Measurements from ENCODE around the gene CCDC33.

The CCDC33 gene

DNA sequence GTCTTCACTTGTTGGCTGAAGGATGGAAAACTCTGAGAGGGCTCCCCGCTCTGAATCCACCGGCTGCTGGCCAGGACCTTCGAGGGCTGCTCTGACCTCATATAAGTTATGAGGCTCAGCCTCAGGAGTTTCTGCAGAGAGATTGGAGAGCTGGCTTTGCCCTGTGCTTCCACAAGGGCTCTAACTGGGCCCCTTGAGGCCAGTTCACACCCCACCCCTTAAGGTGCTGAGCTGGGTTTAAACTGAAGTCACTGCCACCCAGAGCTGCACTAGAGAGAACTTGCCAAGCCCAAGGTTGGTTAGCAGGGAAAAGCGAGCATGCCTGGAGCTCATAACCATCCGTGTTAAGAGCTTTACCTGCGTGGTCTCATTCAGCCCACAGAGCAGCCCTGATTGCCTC is 2.8 kb upstream of the CCDC33 start:
- no peak for DNase-seq

DNA sequence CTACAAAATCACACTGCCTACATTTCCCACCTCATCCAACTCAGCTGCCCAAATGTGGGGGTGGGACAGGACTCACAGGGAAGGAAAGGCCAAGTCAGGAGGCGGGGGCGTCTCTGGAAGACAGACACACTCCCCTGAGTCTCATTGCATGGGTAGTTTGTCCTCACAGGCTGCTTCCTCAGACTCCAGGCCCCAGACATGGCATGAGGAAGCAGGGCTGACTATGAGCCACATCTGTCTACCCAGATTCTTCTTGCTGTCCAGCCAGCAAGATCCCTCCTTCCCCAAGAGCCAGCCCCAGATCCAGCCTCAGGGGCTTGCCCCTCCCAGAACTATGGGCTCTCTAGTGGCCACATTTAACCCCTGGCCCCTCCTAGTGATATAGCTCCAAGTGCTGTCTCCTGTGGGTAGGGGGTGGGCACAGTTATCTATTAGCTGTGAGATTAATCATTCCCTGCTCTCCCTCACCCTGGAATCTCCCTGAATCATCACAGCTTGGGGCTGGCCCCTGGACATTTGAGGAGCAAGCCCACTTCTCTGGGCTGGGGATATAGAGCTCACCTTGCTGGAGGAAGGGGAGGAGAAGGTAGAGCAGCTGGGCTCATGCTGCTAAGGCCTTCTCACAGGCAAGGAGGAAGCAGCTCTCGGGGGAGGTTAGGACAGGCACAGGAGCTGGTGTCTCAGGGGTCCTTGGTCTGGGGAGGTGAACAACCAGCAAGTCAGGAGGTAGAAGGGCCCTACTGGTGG is 2.1 kb upstream of the CCDC33 start:
- DNase-seq: no peak

DNA sequence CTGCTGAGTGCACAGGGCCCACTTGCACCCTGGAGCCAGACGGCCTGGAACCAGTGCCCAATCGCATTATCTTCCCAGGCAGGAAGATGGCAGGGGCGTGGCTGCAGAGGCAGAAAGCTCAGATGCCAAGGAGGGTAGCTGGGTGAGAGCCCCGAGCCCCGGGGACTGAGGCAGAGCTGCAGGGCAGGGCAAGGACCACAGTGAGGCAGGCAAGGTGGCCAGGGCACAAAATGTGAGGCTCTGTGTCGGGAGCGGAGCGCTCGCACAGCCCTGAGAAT is 1.6 kb upstream of the CCDC33 start:
- DNase-seq: no peak

DNA sequence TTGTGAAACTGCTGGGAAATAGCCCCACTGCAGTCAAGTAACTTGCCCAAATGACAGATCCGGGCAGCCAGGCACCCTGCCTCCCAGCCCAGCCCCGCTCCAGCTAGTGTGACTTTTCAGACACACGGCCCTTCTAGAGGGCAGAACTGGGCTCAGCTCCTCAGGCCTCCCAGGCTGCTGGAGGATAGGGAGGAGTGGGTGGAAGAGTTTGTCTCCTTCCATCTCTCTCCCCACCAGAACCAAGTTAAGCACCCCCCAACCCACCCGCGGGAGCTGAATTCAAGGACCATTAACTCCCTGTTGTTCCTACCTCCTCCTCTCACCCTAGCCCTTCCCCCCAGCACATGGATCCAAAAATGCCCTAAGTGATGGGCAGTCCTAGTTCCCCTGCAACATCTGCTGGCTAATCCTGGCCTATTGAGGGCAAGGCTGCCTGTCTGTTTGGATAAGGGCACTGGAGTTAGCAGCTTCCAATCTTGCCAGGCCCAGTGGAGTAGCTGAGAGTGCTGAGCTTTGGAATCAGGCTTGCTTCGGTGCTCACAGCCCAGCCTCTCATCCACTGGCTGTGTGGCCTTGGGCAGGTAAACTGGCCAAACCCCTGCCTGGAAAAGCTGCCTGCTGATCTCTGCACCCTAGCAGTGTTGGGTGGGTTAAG is 3.1 kb downstream of the CCDC33 start:
- DNase-seq: no peak

DNA sequence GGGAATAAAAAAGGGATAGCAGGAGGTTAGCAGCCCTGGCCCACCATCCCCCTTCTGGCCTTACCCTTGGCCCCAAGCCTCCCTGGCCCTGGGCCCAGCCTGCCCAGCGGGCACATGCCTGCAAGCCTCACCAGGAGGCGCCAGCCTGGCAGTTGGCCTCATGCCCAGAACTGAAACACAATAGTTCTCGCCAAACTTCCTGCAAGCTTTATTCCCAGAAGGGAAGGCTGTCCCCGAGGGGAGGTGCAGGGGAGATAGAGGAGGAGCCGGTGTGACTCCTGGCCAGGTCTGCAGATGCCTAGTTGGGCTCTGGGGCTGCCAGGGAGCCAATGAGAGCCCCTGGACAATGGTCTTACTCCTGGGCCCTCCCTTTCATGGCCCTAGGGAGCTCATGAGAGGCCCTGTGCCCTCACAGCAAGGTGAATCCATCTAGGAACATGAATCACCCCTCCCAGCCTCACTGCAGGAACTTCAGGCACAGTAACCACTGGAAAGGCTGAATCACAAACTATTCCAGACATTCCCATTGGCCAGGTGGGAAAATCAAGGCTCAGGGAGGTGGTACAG is 4.0 kb downstream of the CCDC33 start:
- peak; percentile 82 for DNase-seq

DNA sequence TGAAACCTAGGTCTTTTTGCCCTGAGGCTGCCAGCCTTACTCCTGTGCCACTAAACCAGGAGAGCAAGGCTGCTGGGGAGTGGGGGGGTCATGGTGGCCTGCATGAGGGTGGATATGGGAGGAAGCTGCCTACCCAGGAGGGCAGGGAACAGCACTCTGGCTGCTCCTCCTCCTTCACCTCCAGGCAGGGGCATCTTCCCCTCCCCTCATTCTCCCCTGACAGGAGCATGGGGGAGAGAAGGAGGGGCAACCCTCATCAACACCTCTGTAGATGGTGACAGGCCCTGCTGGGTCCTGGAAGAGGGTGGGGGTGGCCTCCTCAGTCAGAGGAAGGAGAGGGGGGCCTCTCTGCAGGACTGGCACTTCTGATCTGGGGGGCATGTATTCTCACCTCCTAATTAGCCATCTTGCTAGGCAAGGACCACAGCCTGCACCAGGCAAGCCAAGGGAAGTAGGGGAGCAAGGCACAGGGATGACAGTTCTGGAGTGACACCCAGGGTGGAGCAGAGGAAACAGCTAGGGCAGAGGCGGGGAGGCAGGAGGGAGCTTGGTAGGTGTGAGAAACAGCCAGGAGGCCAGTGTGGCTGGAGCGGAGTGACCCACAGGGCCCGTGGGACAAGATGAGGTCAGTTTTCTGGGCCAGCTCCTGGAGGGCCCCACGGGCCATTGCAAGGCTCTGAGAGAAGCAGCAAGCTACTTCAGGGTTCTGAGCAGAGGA is 4.9 kb downstream of the CCDC33 start:
- DNase-seq: no peak

DNA sequence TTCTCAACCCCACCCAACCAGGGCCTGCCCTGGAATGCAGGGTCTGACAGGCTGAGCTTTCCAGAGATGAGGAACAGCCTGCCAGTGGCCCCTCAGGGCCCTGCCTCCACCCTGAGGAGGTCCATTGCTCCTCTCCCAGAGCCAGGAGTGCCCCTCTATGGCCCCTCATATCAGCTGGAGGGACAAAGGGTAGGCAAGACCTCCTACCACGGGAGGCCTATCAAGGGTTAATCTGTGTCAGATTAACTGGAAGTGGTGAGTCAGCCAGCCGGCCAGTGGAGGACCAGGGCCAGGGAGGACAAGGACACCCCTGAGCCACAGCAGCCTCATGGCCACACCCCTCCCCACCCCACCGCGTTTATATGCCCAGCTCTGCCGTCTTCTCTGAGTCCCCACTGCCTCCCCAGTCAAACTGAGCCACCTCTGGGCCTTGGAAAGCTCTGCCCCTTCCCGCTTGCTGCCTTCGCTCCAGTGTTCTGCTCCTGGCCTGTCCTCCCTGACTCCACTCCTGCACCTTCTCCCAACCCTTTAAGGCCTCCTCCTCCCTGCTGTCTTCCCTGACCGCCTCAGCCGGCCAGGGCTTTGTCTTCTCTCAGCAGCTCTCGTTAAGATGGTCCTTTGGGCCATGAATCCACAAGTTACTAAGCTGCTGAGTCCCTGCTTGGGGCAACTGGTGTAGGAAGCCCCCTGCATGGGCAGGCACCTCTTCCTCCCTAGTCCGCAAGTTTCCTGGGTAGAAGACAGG is 6.5 kb downstream of the CCDC33 start:
- no peak for DNase-seq

DNA sequence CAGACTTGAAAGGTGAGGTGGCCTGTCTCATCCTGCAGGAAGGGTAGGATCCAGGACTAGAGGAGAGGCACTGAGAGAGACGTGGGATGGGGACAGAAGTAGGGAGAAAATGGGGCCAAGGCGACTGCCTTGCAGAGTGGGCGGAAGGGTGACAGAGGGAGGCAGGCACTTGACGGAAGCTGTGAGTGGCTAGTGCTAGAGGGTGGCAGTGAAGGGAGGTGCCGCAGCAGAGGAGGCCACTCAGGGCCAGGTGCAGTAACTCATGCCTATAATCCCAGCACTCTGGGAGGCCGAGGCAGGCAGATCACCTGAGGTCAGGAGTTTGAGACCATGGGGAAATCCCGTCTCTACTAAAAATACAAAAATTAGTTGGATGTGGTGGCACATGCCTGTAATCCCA is 7.3 kb downstream of the CCDC33 start:
- no peak for DNase-seq

DNA sequence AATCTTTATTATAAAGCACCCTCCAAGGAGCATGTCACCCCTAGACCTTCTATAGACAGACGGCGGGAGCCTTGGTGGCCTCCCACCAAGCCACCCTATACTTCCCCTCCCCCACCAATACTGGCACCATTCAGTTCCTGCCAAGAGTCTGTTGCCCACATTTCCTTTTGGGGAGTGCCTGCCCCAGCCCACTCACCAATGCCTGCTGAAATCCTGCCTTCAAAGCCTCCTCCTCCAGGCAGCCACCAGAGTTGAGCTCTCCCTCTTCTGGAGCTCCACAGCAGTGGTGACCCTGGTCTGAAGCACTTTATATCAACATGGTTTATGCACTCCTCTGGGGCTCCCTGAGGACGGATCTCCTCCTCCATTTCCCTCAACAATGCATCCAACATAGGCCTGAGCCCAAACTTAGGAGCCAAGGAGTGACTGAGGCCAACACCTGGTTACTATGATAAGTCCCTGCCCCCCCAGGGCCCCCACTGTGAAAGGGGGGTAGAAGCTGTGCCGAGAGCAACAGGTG is 8.8 kb downstream of the CCDC33 start:
- DNase-seq: no peak

DNA sequence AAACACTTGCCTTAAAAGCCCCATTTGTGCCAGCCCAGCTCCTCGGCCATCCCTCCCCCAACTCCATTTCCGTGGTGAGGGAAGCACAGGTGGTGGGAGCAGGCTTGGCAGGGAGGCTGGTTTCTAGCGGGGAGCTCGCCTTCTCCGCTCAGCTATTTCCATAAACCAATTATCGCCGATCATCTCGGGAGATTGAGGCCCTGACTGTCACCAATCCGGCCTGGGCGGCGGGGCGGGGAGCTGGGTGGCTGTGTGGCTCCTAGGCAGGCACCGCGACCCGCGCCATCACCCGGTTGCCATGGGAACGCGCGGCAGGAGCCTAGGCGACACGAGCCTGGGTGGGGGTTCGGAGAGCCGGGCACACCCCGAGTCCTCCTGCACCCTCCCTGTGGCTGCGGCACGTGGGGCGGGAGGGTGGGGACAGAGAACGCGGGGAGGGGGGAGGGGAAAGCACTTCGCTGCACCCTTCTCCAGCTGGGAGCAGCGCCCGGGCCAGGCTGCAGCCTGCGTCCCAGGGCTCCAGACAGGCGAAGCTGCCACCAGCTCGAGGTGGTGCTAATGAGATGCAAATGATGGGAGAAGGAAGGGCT is 9.3 kb downstream of the CCDC33 start:
- DNase-seq: no peak

DNA sequence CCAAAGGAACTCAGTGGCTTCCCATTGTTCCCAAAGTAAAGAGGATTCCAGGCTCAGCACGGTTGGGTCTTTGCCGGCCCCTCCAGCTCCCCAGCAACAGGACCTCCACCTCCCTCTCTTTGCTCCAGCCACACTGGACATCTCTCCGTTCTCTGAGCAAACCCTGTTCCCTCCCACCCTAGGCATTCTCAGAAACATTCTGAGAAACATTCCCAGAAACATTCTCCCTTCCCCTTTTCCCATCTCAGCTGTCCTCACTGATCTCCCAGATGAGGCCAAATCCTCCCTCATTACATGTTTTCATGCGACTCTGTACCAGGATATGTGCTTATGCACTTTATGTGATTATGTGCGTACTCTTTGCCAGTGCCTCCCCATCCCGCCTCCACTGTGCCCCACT is 14.1 kb downstream of the CCDC33 start:
- no peak for DNase-seq

DNA sequence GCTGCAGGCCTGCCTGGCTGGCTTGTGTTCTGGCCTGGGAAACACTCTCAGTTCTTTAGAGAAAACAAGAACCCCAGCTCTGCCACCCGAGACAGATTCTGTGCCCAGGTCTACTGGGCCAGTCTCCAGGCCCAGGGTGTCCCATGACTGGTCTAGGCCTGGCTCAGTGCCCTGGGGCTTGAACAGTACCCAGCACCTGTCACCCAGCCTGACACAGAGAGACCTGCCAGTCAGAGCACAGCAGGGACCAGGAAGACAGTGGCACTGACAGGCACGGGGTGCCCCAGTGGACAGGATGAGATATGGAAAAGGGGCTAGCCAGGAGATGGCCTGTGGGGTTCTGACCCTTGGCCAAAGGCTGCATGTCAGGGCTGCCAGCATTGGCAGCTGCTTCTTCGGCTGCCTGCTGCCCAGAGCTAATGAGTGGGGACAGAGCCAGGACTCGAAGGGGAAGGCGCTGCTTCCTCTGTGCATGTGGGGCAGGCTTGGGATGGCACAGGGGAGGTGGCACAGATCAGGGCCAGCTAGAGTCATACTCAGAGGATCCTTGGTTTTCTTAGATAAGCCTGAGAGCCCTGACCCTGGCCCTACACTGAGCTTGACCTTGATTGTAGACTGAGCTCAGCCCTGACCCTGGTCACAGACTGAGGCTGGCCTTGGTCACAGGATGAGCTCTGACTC is 15.1 kb downstream of the CCDC33 start:
- DNase-seq: peak; percentile 77

DNA sequence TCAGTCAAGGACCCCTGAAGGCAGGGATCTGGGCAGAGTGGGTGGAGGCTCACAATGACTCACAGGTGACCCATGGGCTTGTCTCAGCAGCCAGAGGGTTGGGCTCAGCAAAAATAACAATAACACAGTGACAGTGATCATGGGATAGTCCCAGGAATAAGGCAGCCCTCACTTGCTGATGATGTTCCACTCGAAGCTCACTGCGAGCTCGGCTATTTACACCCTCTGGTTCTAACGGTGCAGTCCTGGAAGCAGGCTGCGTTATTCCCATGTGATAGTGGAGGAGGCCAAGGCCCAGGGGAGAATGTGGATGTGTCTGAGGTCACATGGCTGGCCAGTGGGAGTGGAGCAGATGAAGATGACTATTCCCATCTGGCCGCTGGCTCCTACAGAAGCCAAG is 16.2 kb downstream of the CCDC33 start:
- DNase-seq: no peak

DNA sequence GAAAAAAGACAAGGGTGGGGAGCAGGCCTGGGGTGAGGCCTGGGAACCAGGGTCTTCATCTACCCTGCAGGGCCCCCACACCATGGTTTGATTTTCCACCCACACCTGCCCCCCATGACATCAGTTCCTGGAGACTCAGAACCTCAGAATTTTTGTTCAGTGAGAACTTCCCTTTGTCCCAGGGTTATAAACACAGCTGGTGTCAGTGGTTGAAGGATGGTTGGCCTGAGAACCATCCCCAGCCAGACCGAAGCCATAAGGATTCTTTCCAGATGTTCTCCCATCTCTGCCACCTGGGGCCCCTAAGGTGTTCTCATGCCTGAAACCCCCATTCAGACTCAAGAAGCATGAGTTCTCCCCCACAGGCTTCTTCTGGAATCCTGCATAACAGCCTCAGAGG is 16.6 kb downstream of the CCDC33 start:
- DNase-seq: no peak

DNA sequence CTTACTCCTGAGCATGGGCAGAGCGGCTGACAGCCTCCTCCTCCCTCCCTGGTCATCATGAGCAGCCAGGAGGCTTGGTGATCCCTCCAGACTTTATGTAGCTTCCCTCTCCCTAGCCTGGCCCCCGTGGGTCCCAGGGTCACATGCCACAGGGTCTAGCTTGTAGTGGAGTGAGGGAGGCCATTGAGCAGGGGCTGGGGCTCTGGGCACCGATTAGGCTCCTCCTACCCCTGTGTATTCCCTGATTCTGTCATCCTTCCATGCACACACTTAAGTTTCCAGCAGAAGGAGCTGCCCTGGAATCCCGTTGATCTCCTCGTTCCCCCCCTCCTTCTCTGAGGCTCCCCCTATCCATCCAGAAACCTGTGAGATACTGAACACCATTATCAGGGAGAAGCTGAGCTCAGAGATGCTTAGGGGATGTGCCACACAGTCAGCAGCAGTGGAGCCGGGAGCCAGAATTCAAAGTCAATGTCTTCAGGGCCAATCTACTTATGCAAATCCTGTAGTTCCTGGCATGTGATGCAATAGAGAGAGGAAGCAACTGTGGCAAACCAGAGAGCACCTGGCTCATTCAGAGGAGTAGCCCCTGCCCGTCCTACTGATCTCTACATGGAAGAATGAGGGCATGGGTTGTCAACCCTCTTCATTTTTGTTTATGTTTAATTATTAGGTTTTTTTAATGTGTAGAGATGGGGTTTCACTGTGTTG is 17.2 kb downstream of the CCDC33 start:
- no peak for DNase-seq

DNA sequence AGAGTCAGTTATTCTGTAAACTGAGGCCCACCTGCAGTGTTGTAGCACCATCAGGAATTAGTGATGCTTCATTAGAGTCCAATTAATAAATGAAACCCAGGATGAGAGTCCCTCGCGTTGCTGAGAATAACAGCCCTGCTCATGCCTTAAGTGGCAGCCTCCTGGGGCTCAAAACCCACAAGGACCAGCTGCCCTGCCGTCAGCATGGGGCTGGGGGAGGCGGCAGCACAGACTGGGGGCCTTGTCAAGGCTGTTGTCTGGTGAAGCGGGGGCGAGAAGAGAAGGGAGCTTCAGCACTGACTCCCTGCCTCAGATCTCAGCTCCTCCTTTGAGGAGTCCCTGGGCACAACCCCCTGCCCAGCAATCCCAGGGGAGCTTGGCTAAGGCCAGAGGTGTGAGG is 21.0 kb downstream of the CCDC33 start:
- no peak for DNase-seq

DNA sequence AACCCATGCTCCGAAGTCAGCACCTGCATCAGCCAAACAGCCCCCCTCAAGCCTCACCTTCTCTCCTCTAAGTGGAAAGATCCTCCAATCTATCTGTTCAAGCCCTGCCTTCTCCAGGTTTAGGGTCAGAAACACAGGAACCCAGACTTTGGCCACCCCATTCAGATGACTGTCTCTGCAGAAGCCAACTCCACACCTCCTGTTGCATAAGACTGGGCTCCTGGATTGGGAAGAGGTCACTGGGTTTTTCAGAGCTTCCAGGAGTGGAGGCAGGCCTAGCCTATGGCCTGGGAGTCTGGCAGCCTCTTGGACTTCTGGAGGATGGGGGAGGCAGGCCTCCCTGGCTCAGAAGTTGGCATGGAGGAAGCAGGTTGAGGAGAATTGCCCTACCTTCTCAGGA is 21.5 kb downstream of the CCDC33 start:
- DNase-seq: no peak

DNA sequence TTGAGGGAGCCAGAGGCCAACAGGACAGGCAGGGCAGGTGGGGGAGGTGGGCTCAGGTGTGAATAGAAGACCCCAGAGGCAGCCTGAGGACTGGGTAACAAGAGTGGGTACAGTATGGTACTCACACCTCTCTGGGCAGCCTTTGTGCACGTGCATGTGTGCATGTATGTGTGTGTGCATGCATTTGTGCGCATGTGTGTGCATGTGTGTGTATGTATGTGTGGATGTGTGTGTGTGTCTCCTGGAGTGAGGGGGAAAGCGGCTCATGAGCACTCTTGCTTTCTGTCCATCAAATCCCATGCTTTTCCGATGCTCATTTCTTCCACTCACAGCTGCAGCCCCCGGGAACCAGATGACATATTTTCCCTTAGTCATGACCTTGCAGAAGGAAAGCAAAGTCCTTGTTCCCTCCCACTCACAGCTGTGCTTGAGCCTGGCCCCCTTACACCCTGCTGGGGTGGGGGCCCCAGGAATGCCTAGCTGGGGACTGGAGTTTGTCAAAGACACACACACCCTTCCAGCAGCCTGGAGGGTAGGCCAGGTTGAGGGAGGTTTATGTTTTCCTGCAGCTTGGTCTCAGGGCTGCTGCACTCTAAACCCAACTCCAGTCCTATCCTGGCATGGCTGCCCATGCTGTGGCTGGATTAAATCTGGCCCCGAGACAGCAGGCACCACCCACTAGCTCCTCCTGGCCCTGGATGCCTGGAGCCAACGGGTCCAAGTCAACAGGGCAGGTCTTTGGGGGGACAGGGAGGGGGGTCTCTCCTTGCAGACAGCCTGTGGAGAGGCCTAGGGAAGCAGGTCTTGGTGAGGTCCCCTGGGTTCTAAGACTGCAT is 22.5 kb downstream of the CCDC33 start:
- peak; percentile 81 for DNase-seq

DNA sequence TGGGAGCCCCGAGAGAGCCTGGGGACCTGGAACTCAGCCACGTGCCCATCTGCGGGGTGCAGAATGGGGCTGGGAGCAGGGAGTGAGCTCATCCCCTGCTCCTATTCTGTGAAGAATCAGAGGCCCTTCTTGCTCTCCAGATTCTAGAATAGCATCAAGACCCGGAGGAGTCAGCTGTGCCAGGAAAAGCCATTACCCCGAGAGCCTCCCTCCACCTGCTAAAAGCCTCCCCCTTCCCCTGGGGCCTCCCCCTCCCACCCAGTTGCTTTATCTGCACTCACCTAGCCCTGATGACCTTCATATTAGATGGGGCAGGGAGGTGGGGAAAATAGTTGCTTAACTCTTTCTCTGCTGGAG is 23.1 kb downstream of the CCDC33 start:
- peak; percentile 31 for DNase-seq

DNA sequence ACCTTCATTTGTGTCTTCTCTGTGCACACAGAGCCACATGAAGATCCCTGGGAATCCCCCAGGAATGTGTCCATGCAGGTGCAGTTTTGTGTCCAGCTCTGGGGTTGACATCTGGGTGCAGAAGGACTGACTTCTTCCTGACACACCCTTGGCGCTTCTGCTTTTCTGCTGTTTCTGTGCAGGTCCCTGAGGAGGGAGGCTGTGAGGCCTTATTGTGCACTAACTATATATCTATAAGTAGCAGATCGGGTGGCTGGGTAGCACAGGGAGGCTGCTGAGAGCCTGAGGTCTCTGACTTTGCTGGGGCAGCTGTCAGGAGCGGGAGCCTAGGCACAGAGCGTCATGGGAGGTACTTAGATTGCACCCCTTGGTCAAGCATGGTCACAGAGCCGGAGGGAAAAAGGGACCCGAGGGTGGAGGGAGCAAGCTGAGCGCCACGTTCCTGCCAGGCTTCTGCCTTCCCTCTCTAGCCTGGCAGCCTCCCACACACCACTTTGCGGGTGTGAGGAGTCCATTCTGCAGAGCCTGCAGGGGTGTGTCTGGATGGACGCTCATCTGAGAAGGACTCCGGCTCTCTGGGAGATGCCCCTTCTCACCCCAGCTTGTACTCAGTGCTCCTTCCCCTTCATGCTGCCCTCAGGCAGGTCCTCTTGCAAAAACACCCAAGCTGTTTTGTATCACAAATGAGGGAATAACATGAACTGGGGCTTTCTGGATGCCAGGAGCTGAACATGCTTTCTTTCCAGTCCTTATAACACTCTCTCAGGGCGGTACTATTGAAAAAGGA is 23.9 kb downstream of the CCDC33 start:
- DNase-seq: no peak
